Activated naive CD8-positive, alpha-beta T cell treated with anti-CD3 and anti-CD28 coated beads, Interleukin-2, amount 10 ng/mL, durations not matched to agents 7 days and 5 days (primary cell): ENCODE results near the gene ROR1. TPM values are rescaled to one million over a fixed set of nuclear protein-coding genes. Genes with fewer than 3 reads are reported as not detected.

Experiments used
- ATAC-seq: fragments of 150-1000 bp; cut with Tn5 transposase; one replicate; pipeline ENCODE4 v1.10.0; 2021; ENCODE audit warnings: low read depth, moderate library complexity
- POLR2A ChIA-PET: fragments of 350-600 bp; sonication (Branson Sonifier 250); formaldehyde crosslinking; loops from one replicate; lab custom pipeline; 2021; ENCODE audit warnings: antibody characterized with exemption; lab: Charles Lee
- DNase-seq: peaks from one replicate; pipeline ENCODE4 v3.0.0; 2021
- H3K27ac Mint-ChIP-seq: one replicate; pipeline ENCODE4 v1.8.0; 2022; ENCODE audit warnings: mild to moderate bottlenecking, mixed read lengths
- H3K27me3 Mint-ChIP-seq: one replicate; pipeline ENCODE4 v1.8.0; 2022; ENCODE audit warnings: mild to moderate bottlenecking, moderate library complexity, mixed read lengths
- H3K36me3 Mint-ChIP-seq: one replicate; pipeline ENCODE4 v1.8.0; 2021; ENCODE audit warnings: mild to moderate bottlenecking, mixed read lengths
- H3K4me1 Mint-ChIP-seq: one replicate; pipeline ENCODE4 v1.8.0; 2021; ENCODE audit warnings: mixed read lengths
- H3K4me3 Mint-ChIP-seq: one replicate; pipeline ENCODE4 v1.8.0; 2022; ENCODE audit warnings: mild to moderate bottlenecking, moderate library complexity, mixed read lengths
- H3K9me3 Mint-ChIP-seq: one replicate; pipeline ENCODE4 v1.8.0; 2021; ENCODE audit warnings: mixed read lengths
- total RNA-seq, 2 experiments: library from RNA; stranded (reverse); gene quantifications; one replicate each; pipeline ENCODE4 v1.2.3, GENCODE V29; 2021

The ROR1 gene
- total RNA-seq, 2 experiments from 2014 or later = not detected

DNA sequence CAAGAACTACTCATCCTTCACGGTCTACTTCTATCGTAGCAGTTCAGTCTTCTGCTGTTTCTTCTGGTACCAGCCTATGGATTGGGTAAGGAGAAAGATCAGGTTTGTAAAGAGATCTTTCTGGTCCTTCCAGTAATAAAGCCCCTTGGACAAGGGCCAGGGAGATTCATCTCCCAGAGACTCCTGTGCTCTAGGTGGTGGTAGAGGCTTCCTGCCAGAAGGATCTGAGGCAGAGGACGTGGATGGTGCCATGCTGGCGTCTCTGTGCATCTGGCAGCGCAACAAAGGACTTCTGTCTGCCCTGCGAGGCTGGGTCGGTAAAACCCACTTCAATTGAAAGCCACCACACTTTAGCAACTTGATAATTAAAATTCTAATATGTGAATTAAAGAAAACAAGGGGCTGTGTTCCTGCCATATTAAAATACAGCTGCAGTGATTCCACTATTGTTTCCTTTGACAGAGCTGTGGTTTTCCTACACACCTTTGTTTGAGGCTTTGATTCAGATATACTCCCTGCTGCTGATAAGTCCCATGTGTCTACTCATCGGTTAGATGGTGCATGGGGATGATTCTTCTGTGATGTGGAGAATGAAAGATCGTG lies 73.6 kb downstream of the ROR1 start:
- ATAC-seq (no peak), DNase-seq (no peak)
- POLR2A ChIA-PET = no interaction called here
- no peak overlapping the region for H3K4me3 Mint-ChIP-seq
- H3K9me3 Mint-ChIP-seq = no peaks in the 10 kb centered on the region
- no peaks in the 10 kb centered on the region for H3K36me3 Mint-ChIP-seq
- H3K4me1 Mint-ChIP-seq = no peaks in the 10 kb centered on the region
- H3K27ac Mint-ChIP-seq = no peak overlapping the region
- no peaks in the 10 kb centered on the region for H3K27me3 Mint-ChIP-seq

DNA sequence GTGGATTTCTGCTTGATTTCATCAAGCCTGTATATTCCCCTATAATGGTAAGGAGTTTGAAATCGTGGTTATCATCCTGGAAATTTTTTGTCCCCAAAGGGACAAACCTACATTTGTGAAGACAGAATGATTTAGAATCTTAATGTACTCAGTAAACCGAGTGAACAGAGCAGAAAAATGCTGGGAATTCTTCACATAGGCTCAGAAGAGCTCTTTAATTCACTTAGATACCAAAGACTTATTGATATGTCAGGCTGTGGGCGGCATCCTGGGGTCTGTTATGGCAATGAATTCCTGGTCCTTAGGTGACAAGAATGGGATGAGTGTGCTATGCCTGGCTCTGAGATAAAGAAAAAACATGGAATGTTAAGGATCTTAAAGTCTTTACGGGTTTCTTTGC lies 74.9 kb downstream of the ROR1 start:
- no peaks in the 10 kb centered on the region for H3K27me3 Mint-ChIP-seq
- POLR2A ChIA-PET = no interaction called here
- H3K27ac Mint-ChIP-seq = no peak overlapping the region
- DNase-seq = no peak
- no peak for ATAC-seq
- H3K36me3 Mint-ChIP-seq = no peaks in the 10 kb centered on the region
- no peaks in the 10 kb centered on the region for H3K4me1 Mint-ChIP-seq
- H3K9me3 Mint-ChIP-seq = no peaks in the 10 kb centered on the region
- H3K4me3 Mint-ChIP-seq = no peak overlapping the region

DNA sequence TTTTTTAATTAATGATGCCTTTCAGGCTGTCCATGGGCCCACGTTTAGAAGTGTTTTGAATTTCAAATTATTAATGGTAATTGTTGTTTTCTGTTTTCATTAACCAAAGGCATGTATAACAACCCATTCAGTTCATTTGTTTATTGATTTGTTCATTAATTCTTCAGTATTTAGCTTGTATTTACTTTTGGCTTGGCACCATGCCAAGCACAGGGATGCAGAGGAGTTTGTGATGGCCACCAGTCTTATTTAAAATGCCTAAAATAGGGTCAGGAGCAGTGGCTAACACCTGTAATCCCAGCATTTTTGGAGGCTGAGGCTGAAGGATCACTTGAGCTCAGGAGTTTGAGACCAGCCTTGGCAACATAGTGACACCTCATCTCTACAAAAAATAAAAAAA lies 75.3 kb downstream of the ROR1 start:
- Mint-ChIP-seq H3K4me3 (no peak overlapping the region), H3K9me3 (no peaks in the 10 kb centered on the region), H3K27me3 (no peaks in the 10 kb centered on the region), H3K27ac (no peak overlapping the region), H3K4me1 (no peaks in the 10 kb centered on the region), H3K36me3 (no peaks in the 10 kb centered on the region)
- no peak for ATAC-seq
- no peak for DNase-seq
- POLR2A ChIA-PET = no interaction called here

DNA sequence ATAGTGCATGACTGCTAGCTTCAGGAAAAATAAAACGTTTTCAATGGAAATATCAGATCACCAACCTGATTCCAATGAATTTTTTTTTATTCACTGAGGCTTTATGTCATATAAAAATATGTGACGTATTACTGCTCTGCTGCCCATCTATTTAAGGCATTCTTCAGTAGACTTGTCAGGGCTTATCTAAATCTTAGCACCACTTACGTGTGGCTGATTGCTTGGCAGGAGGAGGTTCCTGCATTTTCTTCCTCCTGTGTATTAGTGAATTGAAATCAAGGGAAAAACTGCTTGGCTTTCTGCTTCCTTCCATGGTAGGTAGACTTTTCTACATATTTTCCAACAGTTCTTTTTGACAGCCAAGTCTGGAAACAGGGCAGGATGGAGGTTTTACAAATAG lies 80.3 kb downstream of the ROR1 start:
- ATAC-seq (no peak), DNase-seq (no peak)
- no peaks in the 10 kb centered on the region for H3K27me3 Mint-ChIP-seq
- H3K9me3 Mint-ChIP-seq = peaks cover 4% of the 10 kb centered on the region
- POLR2A ChIA-PET = no interaction called here
- no peaks in the 10 kb centered on the region for H3K36me3 Mint-ChIP-seq
- H3K4me3 Mint-ChIP-seq = no peak overlapping the region
- no peak overlapping the region for H3K27ac Mint-ChIP-seq
- no peaks in the 10 kb centered on the region for H3K4me1 Mint-ChIP-seq

DNA sequence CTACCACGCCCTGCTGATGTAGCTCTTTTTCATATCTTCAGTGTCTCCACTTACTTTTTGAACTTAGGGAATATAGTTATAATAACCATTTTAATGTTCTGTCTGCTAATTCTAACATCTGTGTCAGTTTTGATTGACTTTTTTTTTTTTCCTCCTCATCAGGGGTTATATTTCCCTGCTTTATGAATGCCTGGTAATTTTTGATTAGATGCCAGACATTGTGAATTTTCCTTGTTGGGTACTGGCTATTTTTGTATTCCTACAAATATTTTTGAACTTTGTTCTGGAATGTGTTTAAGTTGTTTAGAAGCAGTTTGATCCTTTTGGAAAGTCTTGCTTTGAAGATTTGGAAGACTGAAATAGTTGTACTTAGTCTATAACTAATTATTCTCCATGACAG lies 82.1 kb downstream of the ROR1 start:
- no peaks in the 10 kb centered on the region for H3K4me1 Mint-ChIP-seq
- H3K9me3 Mint-ChIP-seq = peaks cover 4% of the 10 kb centered on the region
- no peak for DNase-seq
- no peaks in the 10 kb centered on the region for H3K36me3 Mint-ChIP-seq
- no peak for ATAC-seq
- no peak overlapping the region for H3K27ac Mint-ChIP-seq
- no peaks in the 10 kb centered on the region for H3K27me3 Mint-ChIP-seq
- H3K4me3 Mint-ChIP-seq = no peak overlapping the region
- POLR2A ChIA-PET = no interaction called here

DNA sequence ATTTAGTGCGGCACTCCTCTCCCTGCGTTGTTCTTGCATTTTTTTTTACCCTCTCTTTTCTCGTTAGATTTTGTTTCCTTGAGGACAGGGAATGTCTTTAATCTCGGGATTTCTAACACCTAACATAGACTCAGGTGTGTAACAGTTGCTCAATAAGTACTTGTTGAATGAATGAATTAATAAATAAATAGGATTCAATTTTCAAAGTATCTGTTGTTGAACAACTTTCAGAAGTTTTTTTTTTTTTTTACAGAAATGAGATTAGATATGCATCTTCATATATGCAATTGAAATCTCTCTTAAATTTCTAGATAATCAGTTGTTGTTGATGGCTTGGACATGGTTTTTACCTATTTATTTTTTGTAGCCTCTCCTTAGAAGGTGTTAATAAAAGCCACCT lies 83.1 kb downstream of the ROR1 start:
- ATAC-seq (no peak), DNase-seq (no peak)
- POLR2A ChIA-PET = no interaction called here
- Mint-ChIP-seq H3K4me1 (no peaks in the 10 kb centered on the region), H3K27ac (no peak overlapping the region), H3K9me3 (peaks cover 4% of the 10 kb centered on the region), H3K4me3 (no peak overlapping the region), H3K27me3 (no peaks in the 10 kb centered on the region), H3K36me3 (no peaks in the 10 kb centered on the region)

DNA sequence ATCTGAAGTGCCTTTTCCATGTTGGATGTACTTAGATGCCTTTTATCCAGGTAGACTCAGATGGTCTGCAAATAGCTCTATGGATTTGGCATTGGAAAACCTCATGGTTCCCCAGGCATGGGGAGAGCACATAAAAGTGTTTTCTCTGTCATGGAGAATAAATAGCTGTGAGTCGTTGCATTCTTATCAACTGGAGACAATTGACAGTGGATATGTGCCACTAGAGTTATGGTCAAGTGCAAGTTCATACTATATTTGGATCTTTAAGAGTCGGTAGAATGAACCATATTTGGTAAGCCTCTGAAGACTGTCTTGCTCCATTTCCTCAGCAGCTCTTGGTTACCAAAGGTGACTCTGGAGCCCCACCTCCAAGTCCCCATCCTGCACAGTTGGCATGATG lies 83.7 kb downstream of the ROR1 start:
- Mint-ChIP-seq H3K4me3 (no peak overlapping the region), H3K4me1 (no peaks in the 10 kb centered on the region), H3K27ac (no peak overlapping the region), H3K9me3 (peaks cover 4% of the 10 kb centered on the region), H3K27me3 (no peaks in the 10 kb centered on the region), H3K36me3 (no peaks in the 10 kb centered on the region)
- ATAC-seq (no peak), DNase-seq (no peak)
- POLR2A ChIA-PET = no interaction called here

DNA sequence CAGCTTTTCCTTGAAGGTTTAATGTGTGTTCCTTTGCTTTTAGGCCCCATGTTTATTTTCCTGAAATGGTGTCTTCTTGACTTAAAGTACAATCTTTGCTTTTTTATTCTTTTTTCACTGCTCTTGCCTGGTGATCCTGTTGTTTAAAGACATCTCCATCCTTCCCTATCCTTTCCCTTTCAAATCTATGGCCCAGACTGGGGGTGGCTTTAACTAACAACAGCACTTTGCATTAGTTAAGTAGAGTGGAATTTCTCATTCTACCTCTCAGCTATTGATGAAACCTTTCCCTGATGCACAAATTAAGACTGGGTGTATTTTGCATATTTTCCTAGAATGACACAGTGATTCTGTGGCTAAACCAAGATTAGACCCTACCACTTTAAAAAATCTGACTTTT lies 84.3 kb downstream of the ROR1 start:
- Mint-ChIP-seq H3K27me3 (no peaks in the 10 kb centered on the region), H3K9me3 (peaks cover 4% of the 10 kb centered on the region), H3K27ac (no peak overlapping the region), H3K36me3 (no peaks in the 10 kb centered on the region), H3K4me3 (no peak overlapping the region), H3K4me1 (no peaks in the 10 kb centered on the region)
- ATAC-seq = no peak
- POLR2A ChIA-PET = no interaction called here
- no peak for DNase-seq

DNA sequence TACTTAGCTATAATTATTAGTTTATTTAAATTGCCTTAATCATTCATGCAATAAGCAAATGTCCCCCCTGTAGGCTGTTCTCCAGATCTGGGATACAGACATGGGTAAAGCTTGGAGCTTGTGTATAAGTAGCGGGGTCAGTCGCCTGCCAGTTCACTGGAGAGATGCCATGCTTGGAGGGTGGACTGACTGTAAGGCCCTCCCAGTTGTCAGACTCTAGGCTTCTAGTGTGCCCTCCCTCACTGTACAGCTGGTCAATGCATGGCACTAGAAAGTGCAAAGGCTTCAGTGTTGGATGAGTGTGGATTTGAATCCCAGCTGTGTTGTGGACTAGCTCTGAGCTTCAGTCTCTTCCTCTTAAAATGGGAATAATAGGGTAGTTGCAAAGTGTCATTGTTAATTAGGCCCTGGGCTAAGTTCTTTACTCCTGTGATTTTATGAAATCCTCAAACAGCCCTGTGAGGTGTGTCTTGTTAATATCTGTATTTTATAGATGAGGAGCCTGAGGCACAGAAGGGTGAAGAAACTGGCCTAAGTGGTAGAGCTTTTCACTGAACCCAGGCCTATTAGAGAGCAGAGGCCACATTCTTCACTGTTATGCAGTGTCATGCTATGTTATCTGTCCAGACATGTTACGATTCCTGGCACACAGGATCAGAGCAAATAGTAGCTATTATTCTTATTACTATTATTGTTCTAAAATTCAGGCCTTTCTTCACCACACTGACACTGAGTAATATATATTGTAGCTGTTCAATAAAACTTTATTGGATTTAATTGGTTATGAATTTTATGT lies 85.9 kb downstream of the ROR1 start:
- no peak for ATAC-seq

DNA sequence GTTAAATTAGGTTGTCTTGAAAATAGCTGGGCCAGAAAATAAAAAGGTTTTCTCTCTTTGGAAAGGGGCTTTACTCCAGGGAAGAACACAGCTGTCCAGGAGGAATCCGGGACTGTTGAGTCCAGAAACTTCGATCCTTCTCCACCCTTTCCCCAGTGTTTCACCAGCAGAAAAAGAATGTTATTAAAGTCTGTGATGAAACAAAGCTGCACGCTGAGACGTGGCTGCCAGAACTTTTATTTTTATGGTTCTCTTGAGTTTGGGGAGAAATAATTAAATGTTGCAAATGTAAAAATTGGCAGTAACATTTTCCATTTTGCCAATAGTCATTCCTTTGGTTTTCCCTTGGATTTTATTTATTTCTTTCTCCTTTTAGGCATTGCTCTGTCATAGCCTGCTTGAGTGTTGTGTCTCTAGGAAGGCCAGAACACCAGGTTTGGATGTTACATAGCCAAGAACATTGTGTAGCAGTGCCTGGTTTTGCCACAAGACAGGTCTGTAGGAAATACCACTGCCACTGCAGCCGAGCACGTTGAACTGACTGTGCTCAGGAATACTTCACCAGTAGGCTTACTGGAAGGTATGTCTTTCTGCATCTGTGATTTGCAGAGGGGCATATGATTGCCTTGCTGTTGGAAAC lies 87.4 kb downstream of the ROR1 start:
- no peak for ATAC-seq
- Mint-ChIP-seq H3K9me3 (peaks cover 2% of the 10 kb centered on the region), H3K27ac (no peak overlapping the region), H3K4me1 (no peaks in the 10 kb centered on the region), H3K4me3 (no peak overlapping the region), H3K27me3 (peaks cover 4% of the 10 kb centered on the region), H3K36me3 (no peaks in the 10 kb centered on the region)
- POLR2A ChIA-PET = no interaction called here
- DNase-seq = no peak

More for the DNA sequence above, 85.9 kb downstream of the ROR1 start:
- no peak for DNase-seq
- POLR2A ChIA-PET = no interaction called here
- no peak overlapping the region for H3K4me3 Mint-ChIP-seq
- no peaks in the 10 kb centered on the region for H3K27me3 Mint-ChIP-seq
- peaks cover 4% of the 10 kb centered on the region for H3K9me3 Mint-ChIP-seq
- H3K27ac Mint-ChIP-seq = no peak overlapping the region
- no peaks in the 10 kb centered on the region for H3K36me3 Mint-ChIP-seq
- H3K4me1 Mint-ChIP-seq = no peaks in the 10 kb centered on the region

DNA sequence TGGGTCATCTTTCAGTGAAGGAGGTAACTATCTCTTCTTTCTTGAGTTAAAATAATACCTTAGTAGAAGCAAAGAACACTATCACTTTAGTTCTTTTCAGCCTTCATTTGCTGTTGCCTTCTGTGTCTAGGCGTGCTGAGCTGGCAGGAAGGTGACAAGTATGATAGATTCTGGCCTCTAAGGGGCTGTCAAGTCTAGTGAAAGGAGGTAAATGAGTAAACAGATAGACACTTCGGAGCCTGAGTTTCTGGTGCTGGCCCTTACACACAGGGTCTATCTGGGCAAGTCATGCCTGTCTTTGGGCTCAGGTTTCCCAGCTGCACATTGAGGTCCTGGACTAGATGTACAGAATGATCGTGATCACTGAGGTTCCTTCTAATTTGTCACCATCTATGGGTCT lies 89.3 kb downstream of the ROR1 start:
- POLR2A ChIA-PET = no interaction called here
- Mint-ChIP-seq H3K27ac (no peak overlapping the region), H3K4me3 (no peak overlapping the region), H3K9me3 (no peaks in the 10 kb centered on the region), H3K27me3 (peaks cover 7% of the 10 kb centered on the region), H3K4me1 (no peaks in the 10 kb centered on the region), H3K36me3 (no peaks in the 10 kb centered on the region)
- ATAC-seq (no peak), DNase-seq (no peak)

DNA sequence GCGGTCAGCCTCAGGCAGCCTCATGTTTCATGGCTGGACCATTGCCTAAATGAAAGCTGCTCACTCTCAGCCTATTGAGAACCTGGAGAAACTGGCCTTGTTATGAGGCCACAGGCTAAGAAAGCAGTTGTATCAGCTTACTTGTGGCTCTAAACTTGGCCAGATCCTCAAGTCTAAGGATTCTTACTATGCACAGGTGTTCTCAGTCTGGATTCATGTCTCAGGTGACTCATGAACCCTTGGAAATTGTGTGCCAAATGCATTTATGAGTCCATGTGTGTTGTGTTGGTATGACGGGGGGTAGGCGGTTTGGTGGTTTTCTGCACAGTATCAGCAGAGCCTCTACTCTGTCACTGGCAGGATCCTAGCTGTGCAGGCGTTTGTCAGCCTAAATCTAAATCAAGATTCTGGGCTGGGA lies 90.4 kb downstream of the ROR1 start:
- Mint-ChIP-seq H3K27ac (no peak overlapping the region), H3K4me1 (no peaks in the 10 kb centered on the region), H3K36me3 (no peaks in the 10 kb centered on the region), H3K4me3 (no peak overlapping the region), H3K9me3 (no peaks in the 10 kb centered on the region), H3K27me3 (peaks cover 7% of the 10 kb centered on the region)
- POLR2A ChIA-PET = no interaction called here
- no peak for DNase-seq
- ATAC-seq = no peak

DNA sequence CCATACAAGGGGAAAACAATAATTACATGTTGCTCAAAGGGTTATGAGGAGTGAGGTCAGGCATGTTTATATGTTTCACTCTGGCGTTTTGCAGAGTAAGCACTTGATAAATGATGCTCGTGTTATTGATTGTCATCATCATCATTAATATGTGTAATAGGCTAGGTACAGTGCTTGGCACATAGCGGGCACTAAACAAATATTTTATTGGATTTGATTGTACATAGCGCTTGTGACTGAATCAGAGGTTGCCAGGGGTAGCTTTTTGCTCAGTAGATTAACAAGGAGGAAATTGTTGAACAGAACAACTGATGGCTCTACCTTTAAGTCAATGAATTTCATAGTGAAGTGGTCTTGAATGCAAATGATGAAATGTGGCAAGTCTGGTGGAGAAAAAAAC lies 91.7 kb downstream of the ROR1 start:
- POLR2A ChIA-PET = no interaction called here
- peaks cover 9% of the 10 kb centered on the region for H3K27me3 Mint-ChIP-seq
- H3K27ac Mint-ChIP-seq = no peak overlapping the region
- H3K4me1 Mint-ChIP-seq = no peaks in the 10 kb centered on the region
- DNase-seq (no peak), ATAC-seq (no peak)
- H3K9me3 Mint-ChIP-seq = no peaks in the 10 kb centered on the region
- H3K36me3 Mint-ChIP-seq = no peaks in the 10 kb centered on the region
- H3K4me3 Mint-ChIP-seq = no peak overlapping the region

DNA sequence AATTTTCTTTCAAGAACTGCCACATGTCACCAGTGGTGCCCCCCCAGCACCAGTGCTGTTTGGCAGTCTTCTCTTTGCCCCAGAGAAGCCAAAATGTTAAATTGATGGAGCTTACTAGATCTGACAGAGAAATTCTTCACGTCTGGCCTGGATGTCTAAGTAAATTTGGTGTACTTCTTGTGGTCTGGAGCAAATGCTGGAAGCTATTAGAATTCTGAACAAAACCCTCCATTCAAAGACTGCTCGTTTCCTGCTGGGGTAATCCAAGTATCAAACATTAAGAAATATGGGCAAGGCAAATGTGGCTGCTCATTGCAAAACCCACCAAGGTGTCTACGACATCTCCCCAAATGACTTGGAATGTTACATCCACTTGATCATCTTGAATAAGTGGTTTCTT lies 92.3 kb downstream of the ROR1 start:
- no peaks in the 10 kb centered on the region for H3K9me3 Mint-ChIP-seq
- H3K27me3 Mint-ChIP-seq = peaks cover 9% of the 10 kb centered on the region
- ATAC-seq (no peak), DNase-seq (no peak)
- H3K4me3 Mint-ChIP-seq = no peak overlapping the region
- no peaks in the 10 kb centered on the region for H3K4me1 Mint-ChIP-seq
- POLR2A ChIA-PET = no interaction called here
- no peaks in the 10 kb centered on the region for H3K36me3 Mint-ChIP-seq
- H3K27ac Mint-ChIP-seq = no peak overlapping the region
